ENCODE data around the gene VSIG10.

DNA sequence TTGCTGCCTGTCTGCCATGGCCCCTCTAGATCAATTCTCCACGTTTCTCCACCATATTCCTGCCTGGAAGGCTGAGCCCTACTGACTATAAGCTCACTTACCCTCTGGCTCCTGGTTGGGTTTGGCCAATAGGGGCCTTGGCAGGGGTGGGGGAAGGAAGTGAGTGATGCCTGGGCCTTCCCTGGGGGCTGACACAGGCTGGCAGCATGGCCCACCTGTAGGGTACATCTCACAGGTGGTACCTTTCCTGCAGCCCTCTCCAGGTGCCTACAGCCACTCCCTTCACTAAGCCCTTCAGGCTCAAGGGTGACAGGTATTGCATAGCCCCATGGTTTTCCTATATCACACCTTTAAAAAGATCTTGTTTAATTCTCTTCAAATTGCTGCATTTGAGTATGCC lies 83.8 kb downstream of the VSIG10 start:
- no peak for TF ChIP-seq GLIS3 (CRISPR knock-in tag; IDR thresholded peaks at IDR 0.05)
- TF ChIP-seq ARNTL (CRISPR knock-in tag; IDR thresholded peaks at IDR 0.05; ENCODE audit: borderline replicate concordance, low read depth): no peak
- no peak for TF ChIP-seq OSR1 (CRISPR knock-in tag; IDR thresholded peaks at IDR 0.05)
- TF ChIP-seq, protein P1, sequence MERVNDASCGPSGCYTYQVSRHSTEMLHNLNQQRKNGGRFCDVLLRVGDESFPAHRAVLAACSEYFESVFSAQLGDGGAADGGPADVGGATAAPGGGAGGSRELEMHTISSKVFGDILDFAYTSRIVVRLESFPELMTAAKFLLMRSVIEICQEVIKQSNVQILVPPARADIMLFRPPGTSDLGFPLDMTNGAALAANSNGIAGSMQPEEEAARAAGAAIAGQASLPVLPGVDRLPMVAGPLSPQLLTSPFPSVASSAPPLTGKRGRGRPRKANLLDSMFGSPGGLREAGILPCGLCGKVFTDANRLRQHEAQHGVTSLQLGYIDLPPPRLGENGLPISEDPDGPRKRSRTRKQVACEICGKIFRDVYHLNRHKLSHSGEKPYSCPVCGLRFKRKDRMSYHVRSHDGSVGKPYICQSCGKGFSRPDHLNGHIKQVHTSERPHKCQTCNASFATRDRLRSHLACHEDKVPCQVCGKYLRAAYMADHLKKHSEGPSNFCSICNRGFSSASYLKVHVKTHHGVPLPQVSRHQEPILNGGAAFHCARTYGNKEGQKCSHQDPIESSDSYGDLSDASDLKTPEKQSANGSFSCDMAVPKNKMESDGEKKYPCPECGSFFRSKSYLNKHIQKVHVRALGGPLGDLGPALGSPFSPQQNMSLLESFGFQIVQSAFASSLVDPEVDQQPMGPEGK (CRISPR knock-in tag; IDR thresholded peaks at IDR 0.05; ENCODE audit: borderline replicate concordance): no peak
- no peak for TF ChIP-seq ZFP30 (CRISPR knock-in tag; IDR thresholded peaks at IDR 0.05)
- TF ChIP-seq ZNF70 (CRISPR knock-in tag; IDR thresholded peaks at IDR 0.05): no peak
- TF ChIP-seq ZNF8 (CRISPR knock-in tag; IDR thresholded peaks at IDR 0.05): no peak
- TF ChIP-seq, protein P2, sequence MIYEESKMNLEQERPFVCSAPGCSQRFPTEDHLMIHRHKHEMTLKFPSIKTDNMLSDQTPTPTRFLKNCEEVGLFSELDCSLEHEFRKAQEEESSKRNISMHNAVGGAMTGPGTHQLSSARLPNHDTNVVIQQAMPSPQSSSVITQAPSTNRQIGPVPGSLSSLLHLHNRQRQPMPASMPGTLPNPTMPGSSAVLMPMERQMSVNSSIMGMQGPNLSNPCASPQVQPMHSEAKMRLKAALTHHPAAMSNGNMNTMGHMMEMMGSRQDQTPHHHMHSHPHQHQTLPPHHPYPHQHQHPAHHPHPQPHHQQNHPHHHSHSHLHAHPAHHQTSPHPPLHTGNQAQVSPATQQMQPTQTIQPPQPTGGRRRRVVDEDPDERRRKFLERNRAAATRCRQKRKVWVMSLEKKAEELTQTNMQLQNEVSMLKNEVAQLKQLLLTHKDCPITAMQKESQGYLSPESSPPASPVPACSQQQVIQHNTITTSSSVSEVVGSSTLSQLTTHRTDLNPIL (CRISPR knock-in tag; IDR thresholded peaks at IDR 0.05; ENCODE audit: low read depth): no peak
- no peak for TF ChIP-seq ZNF565 (CRISPR knock-in tag; conservative IDR thresholded peaks at IDR 0.05; ENCODE audit: low read depth)
- TF ChIP-seq ESRRG (CRISPR knock-in tag; IDR thresholded peaks at IDR 0.05): no peak
- TF ChIP-seq PPARA (CRISPR knock-in tag; IDR thresholded peaks at IDR 0.05; ENCODE audit: borderline replicate concordance): no peak
- no peak for TF ChIP-seq ZFP3 (CRISPR knock-in tag; IDR thresholded peaks at IDR 0.05)
- TF ChIP-seq, protein P3, sequence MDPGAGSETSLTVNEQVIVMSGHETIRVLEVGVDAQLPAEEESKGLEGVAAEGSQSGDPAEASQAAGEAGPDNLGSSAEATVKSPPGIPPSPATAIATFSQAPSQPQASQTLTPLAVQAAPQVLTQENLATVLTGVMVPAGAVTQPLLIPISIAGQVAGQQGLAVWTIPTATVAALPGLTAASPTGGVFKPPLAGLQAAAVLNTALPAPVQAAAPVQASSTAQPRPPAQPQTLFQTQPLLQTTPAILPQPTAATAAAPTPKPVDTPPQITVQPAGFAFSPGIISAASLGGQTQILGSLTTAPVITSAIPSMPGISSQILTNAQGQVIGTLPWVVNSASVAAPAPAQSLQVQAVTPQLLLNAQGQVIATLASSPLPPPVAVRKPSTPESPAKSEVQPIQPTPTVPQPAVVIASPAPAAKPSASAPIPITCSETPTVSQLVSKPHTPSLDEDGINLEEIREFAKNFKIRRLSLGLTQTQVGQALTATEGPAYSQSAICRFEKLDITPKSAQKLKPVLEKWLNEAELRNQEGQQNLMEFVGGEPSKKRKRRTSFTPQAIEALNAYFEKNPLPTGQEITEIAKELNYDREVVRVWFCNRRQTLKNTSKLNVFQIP (CRISPR knock-in tag; IDR thresholded peaks at IDR 0.05; ENCODE audit: borderline replicate concordance, low read depth): no peak
